GM12864 (cell line): Measurements from ENCODE around the gene CRYBG3.

Source experiments
- DNase-seq: peaks from one replicate; pipeline ENCODE4 v3.0.0-alpha.2; 2011; ENCODE audit warnings: low read depth
- H3K4me3 ChIP-seq: 2 replicates; pipeline ENCODE4 v1.5.1; 2011; ENCODE audit warnings: mild to moderate bottlenecking, low read depth, low read length, control low read depth
- TF ChIP-seq, protein P1 (sequence below): IDR thresholded peaks from 2 replicates; pipeline ENCODE4 v1.5.1; 2011; ENCODE audit warnings: low read depth, mild to moderate bottlenecking, moderate library complexity, low read length, control low read depth, inconsistent platforms; ENCODE audit errors: missing control alignments

CRYBG3 gene

DNA sequence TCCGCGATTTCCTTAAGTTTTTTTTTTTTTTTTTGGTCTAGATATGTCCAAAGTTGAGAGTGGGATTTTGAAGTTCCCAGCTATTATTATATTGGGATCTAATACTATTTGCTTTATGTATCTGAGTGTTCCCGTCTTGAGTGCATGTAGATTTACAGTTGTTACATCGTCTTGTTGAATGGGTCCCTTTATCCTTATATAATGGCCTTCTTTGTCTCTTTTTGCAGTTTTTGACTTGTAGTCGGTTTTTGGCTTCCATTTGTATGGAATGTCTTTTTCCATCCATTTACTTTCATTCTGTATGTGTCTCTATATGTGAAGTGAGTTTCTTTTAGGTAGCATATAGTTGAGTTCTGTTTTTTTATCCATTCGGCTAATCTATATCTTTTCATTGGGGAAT is 35.6 kb downstream of the CRYBG3 start:
- DNase-seq, result no peak
- no peak overlapping the region for H3K4me3 ChIP-seq
- TF ChIP-seq, protein P1, sequence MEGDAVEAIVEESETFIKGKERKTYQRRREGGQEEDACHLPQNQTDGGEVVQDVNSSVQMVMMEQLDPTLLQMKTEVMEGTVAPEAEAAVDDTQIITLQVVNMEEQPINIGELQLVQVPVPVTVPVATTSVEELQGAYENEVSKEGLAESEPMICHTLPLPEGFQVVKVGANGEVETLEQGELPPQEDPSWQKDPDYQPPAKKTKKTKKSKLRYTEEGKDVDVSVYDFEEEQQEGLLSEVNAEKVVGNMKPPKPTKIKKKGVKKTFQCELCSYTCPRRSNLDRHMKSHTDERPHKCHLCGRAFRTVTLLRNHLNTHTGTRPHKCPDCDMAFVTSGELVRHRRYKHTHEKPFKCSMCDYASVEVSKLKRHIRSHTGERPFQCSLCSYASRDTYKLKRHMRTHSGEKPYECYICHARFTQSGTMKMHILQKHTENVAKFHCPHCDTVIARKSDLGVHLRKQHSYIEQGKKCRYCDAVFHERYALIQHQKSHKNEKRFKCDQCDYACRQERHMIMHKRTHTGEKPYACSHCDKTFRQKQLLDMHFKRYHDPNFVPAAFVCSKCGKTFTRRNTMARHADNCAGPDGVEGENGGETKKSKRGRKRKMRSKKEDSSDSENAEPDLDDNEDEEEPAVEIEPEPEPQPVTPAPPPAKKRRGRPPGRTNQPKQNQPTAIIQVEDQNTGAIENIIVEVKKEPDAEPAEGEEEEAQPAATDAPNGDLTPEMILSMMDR, result no peak

DNA sequence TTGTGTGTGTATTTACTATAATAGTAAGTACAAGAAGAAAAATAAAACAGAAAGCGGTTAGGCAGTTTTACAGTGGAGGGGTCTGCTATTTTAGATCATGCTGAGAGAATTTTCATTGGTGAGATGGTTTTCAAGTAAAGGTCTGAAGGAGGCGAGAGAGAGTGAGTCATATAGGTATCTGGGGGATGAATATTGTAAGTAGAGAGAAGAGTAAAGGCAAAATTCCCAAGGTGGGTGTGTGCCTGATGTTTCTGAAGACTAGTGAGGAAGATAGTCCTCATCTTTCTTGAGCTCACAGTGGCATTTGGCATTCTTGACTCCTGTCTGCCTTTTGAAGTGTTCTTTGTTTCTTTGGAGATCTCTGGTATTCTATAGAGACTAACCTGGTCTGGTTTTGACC is 38.6 kb downstream of the CRYBG3 start:
- TF ChIP-seq, protein P1, result no peak

DNA sequence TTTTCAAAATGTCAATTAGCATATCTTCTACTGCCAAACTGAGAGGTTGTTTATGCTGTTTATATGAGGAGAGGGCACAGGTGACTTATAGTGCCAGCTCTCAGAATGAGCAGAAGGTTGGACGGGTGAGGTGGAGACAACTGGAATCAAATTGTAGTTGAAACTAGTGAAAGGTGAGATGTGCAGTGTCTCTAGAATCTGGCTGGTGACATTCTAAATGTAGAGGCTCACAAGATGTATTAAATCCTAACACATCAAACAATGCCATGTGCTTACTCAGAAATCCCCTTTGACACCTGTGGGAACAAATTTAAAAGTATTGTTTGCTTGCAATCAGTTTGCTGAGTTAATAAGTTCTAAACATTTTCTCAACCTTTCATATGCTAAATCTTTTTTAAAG is 40.8 kb downstream of the CRYBG3 start:
- TF ChIP-seq, protein P1, result no peak
- no peak overlapping the region for H3K4me3 ChIP-seq
- DNase-seq, result no peak

More for the DNA sequence above, 38.6 kb downstream of the CRYBG3 start:
- DNase-seq, result no peak
- H3K4me3 ChIP-seq, result no peak overlapping the region

GRCh38 chr3:97863031-97863430 is 41.2 kb downstream of the CRYBG3 start:
- TF ChIP-seq, protein P1, result no peak
- DNase-seq, result no peak
- no peak overlapping the region for H3K4me3 ChIP-seq

DNA sequence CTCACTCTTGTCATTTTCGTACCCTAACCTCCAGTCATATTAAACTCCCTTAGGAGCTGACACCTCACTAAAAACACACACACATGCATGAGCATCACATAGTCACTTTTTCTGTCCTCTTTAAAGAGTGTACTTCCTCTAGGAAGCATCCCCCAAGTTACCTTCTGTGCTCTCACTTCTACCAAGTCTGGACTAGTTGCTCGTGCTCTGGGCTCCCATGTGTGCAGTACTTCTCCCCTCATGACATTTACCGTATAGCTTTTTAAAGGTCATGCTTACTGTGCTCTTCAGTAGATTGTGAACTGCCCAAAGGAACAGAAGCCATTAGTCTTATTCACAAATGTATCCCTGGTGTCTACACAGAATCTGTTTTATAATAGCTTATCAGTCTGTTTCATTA is 42.0 kb downstream of the CRYBG3 start:
- H3K4me3 ChIP-seq, result no peak overlapping the region
- TF ChIP-seq, protein P1, result no peak

DNA sequence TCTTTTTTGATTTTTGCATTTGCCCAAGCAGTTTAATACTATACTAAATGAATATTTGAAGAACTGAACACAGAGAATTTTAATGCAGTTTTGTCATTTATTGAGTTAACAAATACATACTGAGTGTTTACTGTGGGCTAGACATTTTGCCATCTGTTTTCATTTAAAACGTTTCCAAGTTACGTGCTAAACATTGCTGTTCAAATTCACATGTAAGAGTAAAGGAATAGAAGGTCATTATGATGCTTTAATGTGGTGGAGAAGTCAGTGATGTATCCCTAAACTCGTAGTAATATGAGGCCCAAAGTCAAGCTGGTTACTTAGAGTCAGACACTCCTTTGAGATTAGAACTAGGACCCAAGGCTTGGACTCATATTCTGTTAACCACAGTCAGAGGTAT is 49.4 kb downstream of the CRYBG3 start:
- no peak for DNase-seq
- TF ChIP-seq, protein P1, result no peak
- H3K4me3 ChIP-seq, result no peak overlapping the region

More for the DNA sequence above, 42.0 kb downstream of the CRYBG3 start:
- no peak for DNase-seq

DNA sequence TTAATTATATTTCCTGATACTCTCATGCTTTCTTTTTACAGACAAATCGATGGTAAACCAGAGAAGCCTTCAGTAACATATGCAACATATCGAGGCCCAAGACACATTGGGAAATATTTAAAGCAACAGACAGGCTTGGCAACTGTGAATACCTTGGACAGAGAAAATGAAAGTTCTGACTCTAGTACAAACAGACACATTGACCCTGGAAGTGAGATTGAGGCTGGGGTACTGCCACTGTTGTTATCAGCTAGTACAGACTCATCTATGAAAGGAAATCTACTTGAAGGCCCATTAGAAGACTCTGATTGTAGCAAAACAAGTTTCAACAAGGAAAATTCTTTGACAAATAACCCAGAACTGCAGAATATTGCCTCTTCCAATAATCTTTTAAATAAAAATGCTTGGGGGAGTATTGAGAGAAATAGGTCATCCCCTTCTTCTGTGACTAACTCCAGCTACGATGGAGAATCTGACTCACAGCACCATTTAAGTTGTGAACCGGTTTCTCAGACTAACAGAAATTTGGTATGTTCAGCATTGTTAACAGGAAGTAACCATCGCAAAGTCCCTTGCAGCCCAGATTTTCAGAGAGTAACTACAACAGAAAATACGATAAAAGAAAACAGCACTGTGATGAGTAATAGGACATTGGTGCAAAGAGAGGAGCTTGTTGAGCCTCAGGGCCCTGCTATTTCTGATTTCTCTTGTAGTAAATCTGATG is 50.2 kb downstream of the CRYBG3 start:
- H3K4me3 ChIP-seq, result no peak overlapping the region
- DNase-seq, result no peak
- TF ChIP-seq, protein P1, result no peak
